K562 (cell line): ENCODE measurements around the gene TMPRSS5. TPM values are rescaled to one million over a fixed set of nuclear protein-coding genes. Genes with fewer than 3 reads are reported as not detected.

Experiments
- MLLT1 ChIP-seq, 2 experiments: fragments of 450-650 bp; IDR thresholded peaks; 2 replicates each; pipeline ENCODE4 v1.6.1; 2016
- NKRF ChIP-seq: fragments of 450-650 bp; IDR thresholded peaks from 2 replicates; pipeline ENCODE4 v1.6.1; 2016; ENCODE audit warnings: borderline replicate concordance
- REST ChIP-seq, 2 experiments: fragments of 450-650 bp; formaldehyde crosslinking in 1 of 2; IDR thresholded peaks; 2 replicates each; pipeline versions ENCODE4 v1.4.0 to v1.6.1; 2014 to 2020; ENCODE audit warnings: mild to moderate bottlenecking in 2 of 2, borderline replicate concordance in 1 of 2, low read depth in 1 of 2
- ZBTB5 ChIP-seq: fragments of 450-650 bp; IDR thresholded peaks from 2 replicates; pipeline ENCODE4 v1.6.1; 2017; ENCODE audit warnings: antibody characterized with exemption
- ZNF511 ChIP-seq: sonication (generic); formaldehyde crosslinking; IDR thresholded peaks from 2 replicates; pipeline ENCODE4 v1.8.0; 2022; ENCODE audit warnings: mild to moderate bottlenecking, missing genetic modification reagents
- ZNF668 ChIP-seq: fragments of 250-450 bp; sonication (Bioruptor Pico); IDR thresholded peaks from 2 replicates; pipeline ENCODE4 v1.8.0; 2022; ENCODE audit warnings: mild to moderate bottlenecking, inconsistent platforms
- ZNF696 ChIP-seq: fragments of 250-450 bp; sonication (Bioruptor Pico); conservative IDR thresholded peaks from 2 replicates; pipeline ENCODE4 v1.4.0; 2020; ENCODE audit warnings: mild to moderate bottlenecking, moderate library complexity
- ZNF778 ChIP-seq: fragments of 450-650 bp; formaldehyde crosslinking; IDR thresholded peaks from 2 replicates; pipeline ENCODE4 v1.4.0; 2020; ENCODE audit warnings: mild to moderate bottlenecking, moderate library complexity
- polyA plus RNA-seq, 8 experiments: library from polyadenylated mRNA; depleted of rRNA in 4 of 8; stranded (reverse) in 5 of 8; unstranded in 3 of 8; fragments of >200 nt; fragmentation: Nextera tagmentation in 2 of 8; fragmentation: Illumina TruSeq in 1 of 8; extraction: Ambion mirVana in 2 of 8; extraction: Trizol in 1 of 8; gene quantifications; 2 replicates each; pipeline versions ENCODE4 v1.2.1 to v1.2.3, GENCODE V29; 2011 to 2014; ENCODE audit warnings: inconsistent platforms in 1 of 8, missing spikeins in 1 of 8
- total RNA-seq, 7 experiments: library from RNA; depleted of rRNA in 6 of 7; stranded (reverse); fragments of >200 nt in 6 of 7; fragmentation: Illumina TruSeq in 2 of 7; extraction: Trizol in 2 of 7; gene quantifications; 2 replicates each; pipeline versions ENCODE4 v1.2.1 to v1.2.3, GENCODE V29; 2011 to 2021; ENCODE audit warnings: low replicate concordance in 1 of 7

The TMPRSS5 gene
- total and polyA plus RNA-seq, 9 of the 15 experiments (the other 6 are each of a cell fraction or from before 2014, with no cell fraction given) = 0.07 to 0.49 (median 0.17) TPM; not detected in 1

GRCh38 chr11:113690619-113691569, 15.2 kb downstream of the TMPRSS5 start (continued):
- TF ChIP-seq REST (IDR thresholded peaks at IDR 0.05; ENCODE audit: borderline replicate concordance) (peak; percentile 69; the same call in 1 of the 2 replicates), REST (CRISPR knock-in tag; IDR thresholded peaks at IDR 0.05; ENCODE audit: low read depth) (peak; percentile 6; the same call in 1 of the 2 replicates), ZBTB5 (no peak), MLLT1 (IDR thresholded peaks at IDR 0.05) (no peak), NKRF (peak; percentile 75), ZNF511 (peak; percentile 16; the same call in 1 of the 2 replicates), ZNF778 (CRISPR knock-in tag) (no peak), ZNF696 (CRISPR knock-in tag) (no peak), ZNF668 (CRISPR knock-in tag) (no peak)
